GM12872 (cell line): ENCODE measurements around the gene MRPL12.

Experiments used
- TF ChIP-seq, protein P1 (sequence below): IDR thresholded peaks from 3 replicates; pipeline ENCODE4 v1.5.1; 2011; ENCODE audit warnings: low read depth, mild to moderate bottlenecking, low read length, moderate library complexity; ENCODE audit not compliant: insufficient read depth

MRPL12 gene

GRCh38 chr17:81735264-81736102, 32.3 kb downstream of the MRPL12 start:
- TF ChIP-seq, protein P1, sequence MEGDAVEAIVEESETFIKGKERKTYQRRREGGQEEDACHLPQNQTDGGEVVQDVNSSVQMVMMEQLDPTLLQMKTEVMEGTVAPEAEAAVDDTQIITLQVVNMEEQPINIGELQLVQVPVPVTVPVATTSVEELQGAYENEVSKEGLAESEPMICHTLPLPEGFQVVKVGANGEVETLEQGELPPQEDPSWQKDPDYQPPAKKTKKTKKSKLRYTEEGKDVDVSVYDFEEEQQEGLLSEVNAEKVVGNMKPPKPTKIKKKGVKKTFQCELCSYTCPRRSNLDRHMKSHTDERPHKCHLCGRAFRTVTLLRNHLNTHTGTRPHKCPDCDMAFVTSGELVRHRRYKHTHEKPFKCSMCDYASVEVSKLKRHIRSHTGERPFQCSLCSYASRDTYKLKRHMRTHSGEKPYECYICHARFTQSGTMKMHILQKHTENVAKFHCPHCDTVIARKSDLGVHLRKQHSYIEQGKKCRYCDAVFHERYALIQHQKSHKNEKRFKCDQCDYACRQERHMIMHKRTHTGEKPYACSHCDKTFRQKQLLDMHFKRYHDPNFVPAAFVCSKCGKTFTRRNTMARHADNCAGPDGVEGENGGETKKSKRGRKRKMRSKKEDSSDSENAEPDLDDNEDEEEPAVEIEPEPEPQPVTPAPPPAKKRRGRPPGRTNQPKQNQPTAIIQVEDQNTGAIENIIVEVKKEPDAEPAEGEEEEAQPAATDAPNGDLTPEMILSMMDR = no peak

DNA sequence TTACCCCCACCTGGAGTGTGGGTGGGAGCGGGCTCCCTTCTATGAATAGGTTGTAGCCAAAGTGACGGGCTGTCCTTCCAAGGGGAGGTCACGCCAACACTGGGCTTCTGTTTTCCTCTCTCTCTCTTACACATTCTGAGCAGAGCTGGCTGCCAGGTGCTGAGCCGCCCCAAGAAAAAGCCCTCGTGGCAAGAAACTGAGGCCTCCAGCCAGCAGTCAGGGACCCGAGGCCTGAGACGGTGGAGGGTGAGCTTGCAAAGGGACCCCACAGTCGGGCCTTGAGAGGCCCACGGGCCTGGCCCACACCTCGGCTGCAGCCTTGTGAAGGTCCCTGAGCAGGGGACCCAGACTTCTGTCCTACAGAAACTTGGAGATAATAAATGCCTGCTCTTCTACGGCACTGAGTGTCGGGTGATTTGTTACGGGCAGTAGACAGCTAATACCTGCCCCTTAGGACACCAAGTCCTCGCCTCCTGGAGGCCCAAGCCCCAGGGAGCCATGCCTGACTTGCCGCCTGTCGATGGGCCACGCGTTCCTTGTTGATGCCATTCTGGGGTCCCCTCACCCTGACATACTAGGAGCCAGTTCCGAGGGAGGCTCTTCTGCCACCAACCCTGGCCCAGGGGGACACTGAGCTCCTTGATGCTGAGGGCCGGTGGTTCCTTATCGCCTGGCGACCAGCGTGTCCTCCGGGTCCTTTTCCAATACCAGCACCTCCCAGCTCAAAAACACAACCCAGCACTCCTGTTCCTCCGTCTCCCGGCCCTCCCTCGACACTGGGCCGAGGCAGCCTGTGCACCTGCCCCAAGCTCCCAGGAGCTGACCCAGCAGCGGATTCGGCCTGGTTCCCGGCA, 35.0 kb downstream of the MRPL12 start:
- TF ChIP-seq, protein P1 = no peak

- TF ChIP-seq, protein P1 = no peak
These were observed 35.7 kb downstream of the MRPL12 start for GRCh38 chr17:81738801-81739393.

GRCh38 chr17:81740395-81740961, 37.3 kb downstream of the MRPL12 start:
- TF ChIP-seq, protein P1 = no peak

DNA sequence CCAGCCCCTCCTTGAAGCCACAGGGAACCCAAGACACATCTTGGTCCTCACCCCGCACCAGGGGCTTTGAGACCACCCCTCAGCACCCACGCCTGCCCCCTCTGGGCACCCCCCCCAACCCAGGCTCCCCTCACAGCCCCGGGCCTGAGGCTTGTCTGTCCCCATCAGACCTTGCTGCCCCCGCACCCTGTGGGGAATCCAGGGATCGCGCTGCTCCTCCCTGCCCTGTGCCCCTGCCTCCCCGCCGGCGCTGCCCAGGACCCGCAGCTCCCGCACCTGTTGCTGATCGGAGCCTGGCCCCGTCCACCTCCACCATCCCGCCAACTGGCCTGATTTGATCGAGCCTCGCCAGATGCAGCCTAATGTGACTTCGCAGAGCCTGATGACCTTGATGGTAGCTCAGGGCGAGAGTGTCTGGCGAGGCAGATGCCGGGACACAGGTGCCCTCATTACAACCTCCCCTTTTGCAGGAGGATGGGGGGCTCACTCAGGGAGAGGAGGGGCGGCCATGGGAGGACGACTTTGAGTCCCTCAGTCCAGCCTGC, 38.0 kb downstream of the MRPL12 start:
- TF ChIP-seq, protein P1 = no peak

DNA sequence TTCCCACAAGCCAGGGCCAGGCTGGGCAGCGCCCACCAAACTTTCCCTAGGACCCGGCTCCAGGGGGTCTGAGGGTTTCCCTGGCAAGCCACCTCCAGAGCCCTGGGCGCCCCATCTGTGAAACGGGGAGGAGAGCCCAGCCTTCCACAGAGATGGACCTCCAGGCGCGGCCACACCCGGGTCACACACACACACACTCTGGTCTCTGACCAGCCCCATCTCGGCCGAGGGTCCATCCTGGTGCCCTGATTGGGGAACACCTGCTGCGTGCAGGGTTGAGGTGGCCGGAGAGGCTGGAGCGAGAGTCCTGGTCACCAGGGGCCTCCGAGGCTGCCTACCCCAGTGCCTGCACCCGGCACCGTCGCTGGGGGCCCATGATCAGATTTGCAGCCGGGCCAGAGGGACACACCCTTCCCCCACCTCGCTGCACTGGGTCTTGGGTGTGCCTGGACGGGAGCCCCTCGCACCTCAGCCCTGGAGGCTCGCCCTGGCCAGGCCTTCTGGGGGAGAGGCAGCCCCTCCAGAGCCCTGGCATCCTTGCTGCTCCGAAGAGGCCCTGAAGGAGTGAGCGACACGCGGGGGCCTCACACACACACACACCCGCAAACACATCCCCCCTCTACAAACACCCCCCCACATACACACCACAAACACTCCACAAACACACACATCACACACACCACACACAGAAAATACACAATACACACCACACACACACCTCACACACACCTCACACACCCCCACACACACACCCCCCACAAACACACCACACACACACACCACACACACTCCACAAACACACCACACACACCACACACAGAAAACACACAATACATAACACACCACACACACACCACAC, 38.7 kb downstream of the MRPL12 start:
- TF ChIP-seq, protein P1 = no peak
